ENCODE data around the gene HCFC1R1.

Gene HCFC1R1

GRCh38 chr16:3035972-3036725 lies 12.4 kb upstream of the HCFC1R1 start:
- peak; percentile 29 to 57 for DNase-seq (ENCODE audit: low read depth in 1 of 2, low spot score in 1 of 2)
- in situ Hi-C loops (cut with HindIII; ENCODE audit: low pct_unique_long_range_greater_than_20kb, low sequenced_read_pairs) = no loop called here
- TF ChIP-seq JUND (IDR thresholded peaks at IDR 0.05; ENCODE audit: low read depth) = no peak

GRCh38 chr16:3035289-3035971 lies 11.7 kb upstream of the HCFC1R1 start:
- DNase-seq (ENCODE audit: low read depth in 1 of 2, low spot score in 1 of 2) = no peak
- no peak for TF ChIP-seq JUND (IDR thresholded peaks at IDR 0.05; ENCODE audit: low read depth)
- in situ Hi-C loops (cut with HindIII; ENCODE audit: low pct_unique_long_range_greater_than_20kb, low sequenced_read_pairs) = no loop called here

GRCh38 chr16:3032624-3033023 lies 8.9 kb upstream of the HCFC1R1 start:
- no peak for DNase-seq (ENCODE audit: low read depth in 1 of 2, low spot score in 1 of 2)
- TF ChIP-seq JUND (IDR thresholded peaks at IDR 0.05; ENCODE audit: low read depth) = no peak
- in situ Hi-C loops (cut with HindIII; ENCODE audit: low pct_unique_long_range_greater_than_20kb, low sequenced_read_pairs) = no loop called here

- in situ Hi-C loops (cut with HindIII; ENCODE audit: low pct_unique_long_range_greater_than_20kb, low sequenced_read_pairs) = no loop called here
- no peak for DNase-seq (ENCODE audit: low read depth in 1 of 2, low spot score in 1 of 2)
- TF ChIP-seq JUND (IDR thresholded peaks at IDR 0.05; ENCODE audit: low read depth) = no peak
Observed at GRCh38 chr16:3030222-3031212, 6.8 kb upstream of the HCFC1R1 start.

GRCh38 chr16:3029491-3030221 lies 5.9 kb upstream of the HCFC1R1 start:
- no peak for DNase-seq (ENCODE audit: low read depth in 1 of 2, low spot score in 1 of 2)
- in situ Hi-C loops (cut with HindIII; ENCODE audit: low pct_unique_long_range_greater_than_20kb, low sequenced_read_pairs) = no loop called here
- TF ChIP-seq JUND (IDR thresholded peaks at IDR 0.05; ENCODE audit: low read depth) = no peak

- TF ChIP-seq JUND (IDR thresholded peaks at IDR 0.05; ENCODE audit: low read depth) = no peak
Observed at GRCh38 chr16:3028716-3029319, 5.1 kb upstream of the HCFC1R1 start.

GRCh38 chr16:3027983-3028715 lies 4.4 kb upstream of the HCFC1R1 start:
- TF ChIP-seq JUND (IDR thresholded peaks at IDR 0.05; ENCODE audit: low read depth) = no peak
- peak; percentile 93 to 95 for DNase-seq (ENCODE audit: low read depth in 1 of 2, low spot score in 1 of 2)
- in situ Hi-C loops (cut with HindIII; ENCODE audit: low pct_unique_long_range_greater_than_20kb, low sequenced_read_pairs) = no loop called here

More at GRCh38 chr16:3028716-3029319, 5.1 kb upstream of the HCFC1R1 start:
- DNase-seq (ENCODE audit: low read depth in 1 of 2, low spot score in 1 of 2) = no peak
- in situ Hi-C loops (cut with HindIII; ENCODE audit: low pct_unique_long_range_greater_than_20kb, low sequenced_read_pairs) = no loop called here

GRCh38 chr16:3027489-3027795 lies 3.7 kb upstream of the HCFC1R1 start:
- in situ Hi-C loops (cut with HindIII; ENCODE audit: low pct_unique_long_range_greater_than_20kb, low sequenced_read_pairs) = no loop called here
- no peak for TF ChIP-seq JUND (IDR thresholded peaks at IDR 0.05; ENCODE audit: low read depth)
- no peak for DNase-seq (ENCODE audit: low read depth in 1 of 2, low spot score in 1 of 2)

GRCh38 chr16:3026609-3027488 lies 3.1 kb upstream of the HCFC1R1 start:
- DNase-seq (ENCODE audit: low read depth in 1 of 2, low spot score in 1 of 2) = no peak
- in situ Hi-C loops (cut with HindIII; ENCODE audit: low pct_unique_long_range_greater_than_20kb, low sequenced_read_pairs) = no loop called here
- TF ChIP-seq JUND (IDR thresholded peaks at IDR 0.05; ENCODE audit: low read depth) = no peak

- no peak for TF ChIP-seq JUND (IDR thresholded peaks at IDR 0.05; ENCODE audit: low read depth)
- in situ Hi-C loops (cut with HindIII; ENCODE audit: low pct_unique_long_range_greater_than_20kb, low sequenced_read_pairs) = no loop called here
- no peak for DNase-seq (ENCODE audit: low read depth in 1 of 2, low spot score in 1 of 2)
Observed at GRCh38 chr16:3026003-3026378, 2.2 kb upstream of the HCFC1R1 start.
